ENCODE results near the gene STAM2. TPM values are rescaled to one million over a fixed set of nuclear protein-coding genes. Genes with fewer than 3 reads are reported as not detected.

STAM2 gene
- total RNA-seq, 1 experiment from 2014 or later: 14.2 TPM

GRCh38 chr2:152132306-152132705 is 43.3 kb downstream of the STAM2 start:
- H3K9me3 ChIP-seq (ENCODE audit: control insufficient read depth, low read depth, low read length): no peaks in the 10 kb centered on the region
- H2AK5ac ChIP-seq (ENCODE audit: insufficient read length, low read length): no peak overlapping the region
- no CpG with 5 or more reads among the region's 1 CpG for WGBS (ENCODE audit: extremely low coverage, insufficient read length, low lambda C conversion rate)
- no peak overlapping the region for H3K23ac ChIP-seq (ENCODE audit: insufficient read length, low read depth, low read length)
- no peak overlapping the region for H3K27ac Mint-ChIP-seq
- H3K9me3 Mint-ChIP-seq: no peaks in the 10 kb centered on the region
- H4K8ac ChIP-seq (replicated peaks; ENCODE audit: insufficient read length, low read depth, low read length): no peak overlapping the region
- no peak for DNase-seq
- H3K79me2 ChIP-seq (ENCODE audit: insufficient read depth, low read length): no peaks in the 10 kb centered on the region
- H3K79me1 ChIP-seq (ENCODE audit: insufficient read depth, low read depth, low read length, poor library complexity, severe bottlenecking): no peaks in the 10 kb centered on the region
- no peaks in the 10 kb centered on the region for H3K27me3 Mint-ChIP-seq (ENCODE audit: low read depth)
- no peak overlapping the region for H4K91ac ChIP-seq (ENCODE audit: insufficient read length, low read depth, low read length)
- H3K56ac ChIP-seq (ENCODE audit: insufficient read length, low read depth, low read length): no peak overlapping the region
- H2BK12ac ChIP-seq (ENCODE audit: insufficient read length, low read depth, low read length): no peak overlapping the region
- H3K27me3 ChIP-seq (ENCODE audit: insufficient read depth, low read length): no peaks in the 10 kb centered on the region
- H4K5ac ChIP-seq (ENCODE audit: insufficient read length, low read depth, low read length): no peak overlapping the region
- no peak overlapping the region for H2BK5ac ChIP-seq (ENCODE audit: insufficient read length, low read length)
- no peak overlapping the region for H2AFZ ChIP-seq (ENCODE audit: low read length)
- TF ChIP-seq CTCF (conservative IDR thresholded peaks at IDR 0.05): no peak
- no peak overlapping the region for H3K9ac ChIP-seq (ENCODE audit: extremely low read depth, insufficient read length, low read length)
- peaks cover 8 to 10% of the 10 kb centered on the region in 2 experiments for H3K4me1 Mint-ChIP-seq
- no peak overlapping the region for H2BK120ac ChIP-seq (ENCODE audit: low read depth, low read length, poor library complexity, severe bottlenecking)
- no peak overlapping the region for H3K4me3 Mint-ChIP-seq
- H3K4me1 ChIP-seq (ENCODE audit: insufficient read depth, low read length): no peaks in the 10 kb centered on the region
- no peak overlapping the region for H3K27ac ChIP-seq (ENCODE audit: insufficient read length, low read depth, low read length)
- peaks cover 0 to 4% (median 0%) of the 10 kb centered on the region in 3 experiments; a peak in 2 of 7 replicates for H3K36me3 Mint-ChIP-seq (ENCODE audit: insufficient read depth in 1 of 3, low read depth in 3 of 3)
- H3K23me2 ChIP-seq (ENCODE audit: insufficient read length, low read depth, low read length, poor library complexity, severe bottlenecking): no peaks in the 10 kb centered on the region
- H3T11ph ChIP-seq (ENCODE audit: low read length): no peak overlapping the region
- no peaks in the 10 kb centered on the region for H4K20me1 ChIP-seq (ENCODE audit: control insufficient read depth, insufficient read depth, insufficient read length)
- H3K18ac ChIP-seq (ENCODE audit: insufficient read length, low read depth, low read length): no peak overlapping the region
- H3K4me2 ChIP-seq (ENCODE audit: insufficient read depth, insufficient read length, low read length): no peak overlapping the region
- H2BK15ac ChIP-seq (ENCODE audit: low read depth, low read length): no peak overlapping the region
- no peak overlapping the region for H3K14ac ChIP-seq (ENCODE audit: insufficient read depth, low read length)
- no peak overlapping the region for H3K4ac ChIP-seq (ENCODE audit: low read depth, low read length)
- H2BK20ac ChIP-seq (ENCODE audit: low read depth, low read length, poor library complexity, severe bottlenecking): no peak overlapping the region

All from H9 (cell line).